HG02970 (cell line): ENCODE data around the gene AFF1.
"Not testable (repeated sequence)": the region's sequence is repeated elsewhere in the genome, so short reads cannot be mapped to it uniquely, and the experiment has no call there.

Experiments
- ATAC-seq: cut with Tn5 transposase; IDR thresholded peaks from one replicate; pipeline ENCODE4 v1.9.1; 2021; ENCODE audit warnings: mild to moderate bottlenecking, moderate library complexity, moderate number of reproducible peaks; ENCODE audit not compliant: unreplicated experiment, low FRiP score

AFF1 gene

DNA sequence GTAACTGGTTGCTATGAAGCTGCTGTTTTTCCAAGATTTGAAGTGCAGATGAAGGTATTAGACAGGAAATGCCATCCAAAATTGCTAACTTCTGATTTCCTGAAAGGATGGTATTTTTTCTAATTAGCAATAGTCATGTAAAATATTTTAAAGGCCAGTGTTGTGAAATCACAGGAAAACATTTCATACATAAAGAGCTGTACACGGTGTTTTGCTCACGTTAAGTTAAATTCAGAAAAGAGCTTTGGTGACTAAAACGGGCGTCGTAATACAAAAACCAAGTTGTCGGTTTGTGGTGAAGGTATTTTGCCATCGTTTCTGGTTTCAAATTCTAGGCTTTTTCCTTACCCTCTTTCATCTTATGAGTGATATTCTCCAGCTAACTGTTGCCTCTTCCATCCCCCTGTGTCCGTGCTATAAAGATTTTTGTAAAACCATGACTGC lies 39.8 kb downstream of the AFF1 start:
- no peak for ATAC-seq

DNA sequence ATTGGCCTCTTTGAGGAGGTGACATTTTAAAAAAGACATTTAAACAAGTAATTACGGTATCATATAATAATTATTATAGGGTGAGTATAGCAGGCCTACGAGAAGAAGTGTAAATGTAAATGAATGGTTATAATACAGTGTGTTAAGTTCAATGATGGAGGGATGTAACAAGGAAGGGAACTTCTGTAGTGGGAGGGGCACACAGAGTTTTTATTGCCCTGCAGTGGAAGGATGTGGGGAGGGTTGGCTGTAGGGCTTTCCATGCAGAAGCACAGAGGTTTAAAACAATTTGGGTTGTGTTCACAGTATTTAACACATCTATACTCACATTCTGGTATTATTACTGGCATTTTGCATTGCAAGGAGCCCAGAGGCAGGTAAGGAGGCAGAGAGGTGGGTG lies 41.1 kb downstream of the AFF1 start:
- no peak for ATAC-seq

DNA sequence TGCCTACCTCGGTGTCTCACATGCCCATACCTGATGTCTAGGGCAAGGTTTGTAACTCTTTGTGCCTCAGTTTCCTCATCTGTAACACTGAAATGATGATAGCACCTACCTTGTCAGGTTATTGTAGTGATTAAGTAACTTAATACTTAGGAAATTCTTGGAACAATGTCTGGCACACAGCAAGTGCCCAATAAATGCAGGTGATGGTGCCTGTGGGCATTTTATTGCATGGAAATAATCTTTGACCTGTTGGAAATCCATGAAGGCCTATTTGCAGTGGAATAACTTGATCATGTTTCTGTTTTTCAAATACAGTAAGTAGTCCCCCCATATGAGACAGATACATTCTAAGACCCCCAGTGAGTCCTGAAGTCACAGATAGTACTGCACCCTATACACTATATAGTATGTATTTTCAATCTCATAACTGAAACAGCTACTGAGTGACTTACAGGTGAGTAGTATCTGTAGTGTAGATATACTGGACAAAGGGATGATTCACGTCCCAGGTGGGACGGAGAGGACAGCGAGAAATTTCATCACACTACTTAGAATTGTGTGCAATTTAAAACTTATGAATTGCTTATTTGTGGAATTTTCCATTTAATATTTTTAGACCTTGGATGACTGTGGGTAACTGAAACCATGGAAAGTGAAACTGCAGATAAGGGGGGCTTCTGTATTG lies 42.1 kb downstream of the AFF1 start:
- no peak for ATAC-seq

DNA sequence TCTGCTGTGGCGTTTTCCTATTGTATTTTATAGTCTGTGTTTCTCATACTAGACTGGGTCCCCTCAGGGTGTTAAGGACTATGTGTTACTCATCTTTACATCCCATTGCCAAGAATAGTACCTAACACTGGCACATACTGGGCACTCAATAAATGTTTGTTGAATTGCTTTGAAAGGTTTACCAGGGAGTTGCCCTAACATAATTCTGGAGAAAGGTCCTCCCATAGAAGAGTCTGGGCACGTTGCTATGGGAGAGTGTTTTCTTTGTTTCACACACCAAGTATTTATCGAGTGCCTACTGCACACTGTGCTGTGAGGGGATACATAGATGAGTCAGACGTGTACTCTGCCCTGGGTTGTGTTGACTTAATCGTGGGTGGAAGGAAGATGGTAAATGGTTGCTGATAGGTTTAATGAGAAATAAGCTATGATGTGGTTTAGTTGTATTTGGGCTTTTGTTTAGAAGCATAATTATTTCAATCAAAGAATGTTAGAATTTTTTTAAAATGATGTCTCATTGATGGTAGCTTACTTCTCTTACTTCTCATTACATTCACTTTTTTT lies 42.9 kb downstream of the AFF1 start:
- peak; percentile 67 for ATAC-seq

DNA sequence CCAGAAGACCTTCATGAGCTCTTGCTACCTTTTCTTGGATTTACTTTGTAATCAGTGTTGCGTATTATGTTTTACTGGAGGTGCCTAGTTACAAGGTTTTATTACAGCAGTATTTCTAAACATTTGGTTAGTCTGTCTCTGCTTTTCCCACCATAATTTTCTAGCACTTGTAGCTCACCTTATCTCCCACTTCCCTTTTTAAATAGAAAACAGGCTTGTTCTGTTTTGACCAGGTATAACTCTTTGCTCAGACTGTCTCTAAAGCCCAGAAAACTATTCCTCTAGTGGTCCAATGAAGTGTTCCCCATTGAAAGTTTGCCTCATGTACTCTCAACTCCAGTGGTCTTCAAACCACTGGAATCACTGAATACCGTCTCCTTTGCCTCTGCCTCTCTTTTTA lies 43.9 kb downstream of the AFF1 start:
- no peak for ATAC-seq

DNA sequence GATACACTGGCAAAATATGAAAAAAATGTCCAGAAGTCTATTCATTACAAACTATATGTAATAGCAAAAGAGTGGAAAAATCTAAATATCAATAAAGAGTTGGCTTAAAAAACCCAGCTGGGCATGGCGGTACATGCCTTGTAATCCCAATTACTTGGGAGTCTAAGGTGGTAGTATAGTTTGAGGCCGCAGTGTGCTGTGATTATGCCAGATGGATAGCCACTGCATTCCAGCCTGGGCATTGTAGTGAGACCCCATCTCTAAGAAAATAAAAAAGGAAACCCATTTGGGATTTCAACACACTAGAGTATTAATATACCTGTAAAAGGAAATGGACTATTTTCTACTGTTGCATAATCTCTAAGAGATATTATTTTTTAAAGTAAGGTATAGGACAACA lies 45.4 kb downstream of the AFF1 start:
- ATAC-seq = no peak

DNA sequence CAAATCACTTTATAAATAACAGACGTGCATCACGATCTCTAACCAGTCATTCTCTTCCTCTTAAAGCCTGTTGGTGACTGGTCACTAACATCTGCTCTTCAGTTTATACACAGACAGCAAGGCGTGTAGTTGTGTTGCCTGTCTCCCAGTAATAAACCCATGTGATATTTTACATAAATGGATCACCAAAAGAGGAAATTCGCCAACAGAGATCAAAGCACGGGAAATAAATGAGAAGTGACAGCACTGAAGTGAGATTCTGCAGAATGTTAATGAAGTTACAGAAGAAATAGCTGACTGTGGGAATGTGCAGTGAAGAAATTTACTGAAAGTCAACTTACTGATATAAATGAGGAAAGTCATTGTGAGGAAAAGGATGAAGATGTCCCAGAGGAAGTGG lies 47.0 kb downstream of the AFF1 start:
- ATAC-seq = no peak

DNA sequence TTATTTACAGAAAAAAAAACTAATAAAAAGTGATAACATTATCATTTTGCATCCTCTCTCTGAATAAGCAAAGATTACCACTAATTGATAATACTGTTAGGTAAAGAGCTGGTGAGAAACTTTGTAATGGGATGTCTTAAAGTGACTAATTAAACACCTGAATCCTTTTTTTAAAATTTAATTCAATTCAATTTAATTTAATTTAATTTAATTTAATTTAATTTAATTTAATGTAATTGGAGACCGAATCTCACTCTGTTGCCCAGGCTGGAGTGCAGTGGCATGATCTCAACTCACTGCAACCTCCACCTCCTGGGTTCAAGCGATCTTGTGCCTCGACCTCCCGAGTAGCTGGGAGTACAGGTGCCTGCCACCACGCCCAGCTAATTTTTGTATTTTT lies 51.0 kb downstream of the AFF1 start:
- ATAC-seq = not testable (repeated sequence)

DNA sequence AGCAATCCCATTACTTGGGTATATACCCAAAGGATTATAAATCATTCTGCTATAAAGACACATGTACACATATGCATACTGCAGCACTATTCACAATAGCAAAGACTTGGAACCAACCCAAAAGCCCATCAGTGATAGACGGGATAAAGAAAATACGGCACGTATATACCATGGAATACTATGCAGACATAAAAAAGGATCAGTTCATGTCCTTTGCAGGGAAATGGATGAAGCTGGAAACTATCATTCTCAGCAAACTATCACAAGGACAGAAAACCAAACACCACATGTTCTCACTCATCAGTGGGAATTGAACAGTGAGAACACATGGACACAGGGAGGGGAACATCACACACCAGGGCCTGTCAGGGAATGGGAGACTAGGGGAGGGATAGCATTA lies 54.8 kb downstream of the AFF1 start:
- not testable (repeated sequence) for ATAC-seq

DNA sequence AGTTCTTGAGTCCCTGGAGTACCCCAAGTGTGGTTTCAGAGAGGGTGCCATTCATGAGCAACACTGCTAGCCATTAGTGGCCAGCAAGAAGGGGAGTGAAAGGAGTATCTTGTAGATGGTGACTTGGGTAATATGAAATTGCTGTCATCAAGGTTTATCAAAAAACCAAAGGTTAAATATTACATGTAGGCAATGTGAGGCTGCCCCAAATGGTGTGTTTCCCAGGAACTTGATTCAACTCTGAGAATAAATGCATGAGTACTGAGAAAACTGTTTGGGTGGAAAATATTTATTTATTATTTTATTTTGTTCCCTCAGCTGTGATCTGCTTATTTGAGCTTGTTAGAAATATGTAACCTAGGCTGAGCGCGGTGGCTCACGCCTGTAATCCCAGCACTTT lies 55.7 kb downstream of the AFF1 start:
- no peak for ATAC-seq

DNA sequence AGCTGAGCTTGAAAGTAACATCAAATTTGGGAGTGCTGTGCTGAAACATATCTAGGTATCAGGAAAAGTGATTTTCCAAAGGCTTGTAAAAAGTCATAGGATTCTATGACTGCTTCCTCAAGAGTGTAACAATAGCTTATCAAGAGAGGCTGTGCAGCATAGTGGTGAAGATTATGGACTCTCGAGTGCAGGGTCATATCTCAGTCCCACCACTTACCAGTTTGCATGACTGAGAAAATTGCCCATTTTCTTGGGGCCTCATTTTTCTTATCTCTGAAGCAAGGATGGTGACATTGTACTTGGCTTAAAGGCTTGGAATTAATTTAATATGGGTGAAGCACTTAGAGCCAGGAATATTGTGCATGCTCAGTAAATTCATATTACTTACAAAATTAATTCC lies 57.2 kb downstream of the AFF1 start:
- no peak for ATAC-seq

DNA sequence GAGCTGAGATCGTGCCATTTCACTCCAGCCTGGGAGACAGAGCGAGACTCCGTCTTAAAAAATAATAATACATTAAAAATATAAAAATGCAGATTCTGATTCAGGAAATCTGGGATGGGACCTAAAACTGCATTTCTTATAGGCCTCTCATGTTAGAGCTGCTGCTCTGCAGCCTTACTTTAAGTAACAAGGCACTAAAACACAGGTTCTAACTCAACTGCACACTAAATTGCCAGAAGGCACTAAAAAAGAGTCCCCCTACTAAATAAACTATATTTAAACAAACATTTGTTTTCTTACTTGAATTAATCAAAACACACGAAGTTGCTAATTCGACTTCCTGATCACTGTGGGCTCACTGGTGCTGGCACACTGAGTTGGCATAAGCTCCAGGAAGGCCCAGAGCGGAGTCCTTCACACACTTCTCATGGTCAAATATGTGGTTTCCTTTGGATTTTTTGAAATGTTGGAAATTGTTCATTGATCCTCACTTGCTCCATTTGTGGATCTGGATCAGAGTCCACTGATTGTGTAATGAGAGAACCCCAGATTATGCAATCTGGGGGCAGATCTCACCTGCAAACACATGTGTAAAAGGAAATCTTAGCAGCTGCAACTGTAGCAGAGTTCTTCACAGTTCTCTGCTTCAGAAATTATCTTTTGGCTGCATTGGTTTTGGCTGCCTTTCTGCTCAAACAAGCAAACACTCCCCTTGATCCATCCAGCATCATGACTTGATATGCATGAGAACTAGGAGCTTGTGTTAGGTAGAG lies 59.3 kb downstream of the AFF1 start:
- no peak for ATAC-seq

DNA sequence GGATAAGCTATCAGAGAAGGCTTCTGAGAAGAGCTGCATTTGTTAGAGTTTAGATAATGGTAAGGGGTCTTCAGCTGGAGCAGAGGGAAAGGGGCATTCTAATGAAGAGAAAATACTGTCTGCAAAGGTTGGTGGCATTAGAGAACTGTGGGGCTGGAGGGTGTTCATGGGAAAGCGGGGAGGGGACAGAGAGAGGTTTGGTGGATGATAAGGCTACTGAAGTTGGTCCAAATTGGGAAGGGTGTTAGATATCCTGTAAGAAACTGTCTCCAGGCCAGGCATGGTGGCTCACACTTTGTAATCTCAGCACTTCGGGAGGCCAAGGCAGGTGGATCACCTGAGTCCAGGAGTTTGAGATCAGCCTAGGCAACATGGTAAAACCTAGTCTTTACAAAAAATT lies 59.9 kb downstream of the AFF1 start:
- no peak for ATAC-seq

DNA sequence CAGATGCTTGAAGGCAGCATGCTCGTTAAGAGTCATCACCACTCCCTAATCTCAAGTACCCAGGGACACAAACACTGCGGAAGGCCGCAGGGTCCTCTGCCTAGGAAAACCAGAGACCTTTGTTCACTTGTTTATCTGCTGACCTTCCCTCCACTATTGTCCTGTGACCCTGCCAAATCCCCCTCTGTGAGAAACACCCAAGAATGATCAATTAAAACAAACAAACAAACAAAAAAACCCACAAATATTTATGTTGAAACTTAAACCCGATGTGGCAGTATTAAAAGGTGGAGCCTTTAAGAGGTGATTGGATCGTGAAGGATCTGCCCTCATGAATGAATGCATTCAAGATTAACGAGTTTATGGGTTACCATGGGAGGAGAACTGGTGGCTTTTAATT lies 61.7 kb downstream of the AFF1 start:
- not testable (repeated sequence) for ATAC-seq

DNA sequence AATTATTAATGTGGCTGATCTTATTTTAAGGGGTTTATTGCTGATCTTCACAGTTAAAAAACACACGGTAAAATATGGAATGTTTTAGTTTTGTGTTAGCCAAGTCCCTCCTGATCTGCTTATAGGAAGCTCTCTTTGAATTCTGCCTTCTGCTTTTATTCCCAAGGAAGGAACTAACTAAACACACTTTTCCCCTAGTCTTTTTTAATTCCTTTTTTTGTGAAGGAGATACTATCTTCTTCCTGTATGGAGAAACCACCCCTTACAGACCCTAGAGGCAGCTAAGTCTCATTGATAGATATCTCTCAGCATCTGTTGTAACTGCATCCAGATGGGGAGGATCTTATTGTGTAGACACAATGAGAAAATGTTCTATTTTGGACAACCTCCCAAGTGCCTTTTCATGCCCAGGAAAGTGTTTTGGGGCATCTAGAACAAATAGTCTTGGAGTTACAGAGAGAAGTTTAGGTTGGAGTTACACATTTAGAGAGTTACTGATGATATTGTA lies 64.4 kb downstream of the AFF1 start:
- ATAC-seq = no peak

DNA sequence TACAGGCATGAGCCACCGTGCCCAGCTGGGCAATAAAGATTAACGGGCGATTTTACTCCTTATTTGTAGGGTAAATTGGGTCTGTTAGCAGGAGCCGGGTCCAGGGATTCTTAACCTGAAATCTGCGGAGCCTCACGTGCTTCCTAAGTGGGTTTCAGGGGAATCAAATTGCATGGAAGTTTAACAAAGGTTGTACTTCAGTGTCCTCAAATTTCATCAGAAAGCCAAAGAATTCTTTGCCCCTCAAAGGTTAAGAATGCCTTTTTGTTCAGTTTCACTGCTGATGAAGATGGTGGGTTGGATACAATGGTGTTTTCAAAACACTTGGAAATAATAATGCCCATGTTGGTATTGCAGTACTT lies 67.9 kb downstream of the AFF1 start:
- no peak for ATAC-seq

DNA sequence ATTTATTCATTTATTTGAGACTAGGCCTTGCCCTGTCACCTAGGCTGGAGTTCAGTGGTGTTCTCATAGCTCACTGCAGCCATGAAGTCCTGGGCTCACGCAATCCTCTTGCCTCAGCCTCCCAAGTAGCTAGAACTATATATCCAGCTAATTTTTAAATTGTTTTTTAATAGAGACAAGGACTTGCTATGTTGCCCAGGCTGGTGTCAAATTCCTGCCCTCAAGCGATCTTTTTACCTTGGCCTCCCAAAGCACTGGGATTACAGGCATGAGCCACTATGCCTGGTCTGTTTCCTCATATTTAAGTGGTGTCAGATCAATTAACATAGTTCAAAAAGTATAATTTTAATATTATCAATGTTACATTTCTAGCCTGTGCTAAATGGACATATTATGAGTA lies 68.5 kb downstream of the AFF1 start:
- ATAC-seq = no peak

DNA sequence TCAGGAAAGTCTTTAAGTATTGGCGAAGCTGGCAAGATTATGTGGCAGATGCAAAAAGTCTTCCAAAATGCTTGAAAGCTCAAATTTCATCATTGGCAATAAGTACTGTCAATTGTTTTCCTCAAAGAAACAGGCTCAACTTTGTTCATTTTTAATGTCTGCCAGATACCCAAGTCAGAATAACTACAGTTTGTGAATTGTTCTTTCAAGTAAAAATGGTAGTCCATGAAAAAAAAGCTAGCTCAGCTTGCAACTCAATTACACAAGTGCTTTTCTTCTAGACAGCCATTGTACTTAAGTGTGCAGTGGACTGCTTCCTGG lies 70.5 kb downstream of the AFF1 start:
- no peak for ATAC-seq

DNA sequence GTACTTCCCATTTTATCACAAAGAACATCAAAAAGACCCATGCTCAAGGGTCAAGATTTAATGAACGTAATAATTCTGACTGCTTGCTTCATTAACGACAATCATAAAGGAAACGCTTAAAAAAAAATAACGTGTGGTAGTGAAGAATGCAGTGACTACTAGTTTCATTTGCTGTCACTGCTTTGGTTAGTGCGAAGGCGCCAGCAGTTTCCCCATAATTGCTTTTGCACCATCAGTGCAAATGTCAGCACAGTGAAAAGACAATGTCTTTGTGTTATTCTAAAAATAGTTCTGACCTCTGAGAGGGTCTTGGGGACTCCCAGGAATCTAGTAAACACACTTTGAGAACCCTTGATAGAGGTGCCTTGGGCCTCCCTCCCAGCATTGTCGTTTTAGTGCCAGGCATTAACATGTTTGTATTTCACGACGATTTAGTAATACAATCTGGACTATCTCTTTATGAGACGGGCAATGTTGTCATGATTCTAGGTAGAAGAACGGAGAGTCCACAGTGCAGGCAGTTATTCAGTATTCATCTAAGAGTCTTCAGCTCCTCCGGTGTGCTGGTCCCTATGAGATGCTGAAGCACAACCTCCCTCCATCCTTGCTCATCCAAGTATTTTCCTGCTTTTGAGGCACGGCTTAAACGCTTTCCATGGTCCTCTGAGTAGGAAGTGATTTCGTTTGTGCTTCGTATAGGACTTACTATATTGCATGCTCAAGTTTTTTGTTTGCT lies 71.0 kb downstream of the AFF1 start:
- ATAC-seq = peak; percentile 12

DNA sequence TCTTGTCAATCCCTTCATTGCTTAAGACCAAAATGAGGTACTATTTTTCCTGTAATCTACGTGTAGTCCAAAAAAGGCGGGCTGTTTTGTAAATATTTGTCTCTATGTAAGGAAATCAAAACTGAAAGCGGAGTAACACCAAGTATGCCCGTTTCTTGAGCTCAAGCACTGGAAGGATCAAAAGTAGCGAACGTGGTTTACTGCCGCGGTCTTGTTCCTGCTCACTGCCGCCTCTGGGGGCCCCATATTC lies 71.5 kb downstream of the AFF1 start:
- ATAC-seq = no peak

DNA sequence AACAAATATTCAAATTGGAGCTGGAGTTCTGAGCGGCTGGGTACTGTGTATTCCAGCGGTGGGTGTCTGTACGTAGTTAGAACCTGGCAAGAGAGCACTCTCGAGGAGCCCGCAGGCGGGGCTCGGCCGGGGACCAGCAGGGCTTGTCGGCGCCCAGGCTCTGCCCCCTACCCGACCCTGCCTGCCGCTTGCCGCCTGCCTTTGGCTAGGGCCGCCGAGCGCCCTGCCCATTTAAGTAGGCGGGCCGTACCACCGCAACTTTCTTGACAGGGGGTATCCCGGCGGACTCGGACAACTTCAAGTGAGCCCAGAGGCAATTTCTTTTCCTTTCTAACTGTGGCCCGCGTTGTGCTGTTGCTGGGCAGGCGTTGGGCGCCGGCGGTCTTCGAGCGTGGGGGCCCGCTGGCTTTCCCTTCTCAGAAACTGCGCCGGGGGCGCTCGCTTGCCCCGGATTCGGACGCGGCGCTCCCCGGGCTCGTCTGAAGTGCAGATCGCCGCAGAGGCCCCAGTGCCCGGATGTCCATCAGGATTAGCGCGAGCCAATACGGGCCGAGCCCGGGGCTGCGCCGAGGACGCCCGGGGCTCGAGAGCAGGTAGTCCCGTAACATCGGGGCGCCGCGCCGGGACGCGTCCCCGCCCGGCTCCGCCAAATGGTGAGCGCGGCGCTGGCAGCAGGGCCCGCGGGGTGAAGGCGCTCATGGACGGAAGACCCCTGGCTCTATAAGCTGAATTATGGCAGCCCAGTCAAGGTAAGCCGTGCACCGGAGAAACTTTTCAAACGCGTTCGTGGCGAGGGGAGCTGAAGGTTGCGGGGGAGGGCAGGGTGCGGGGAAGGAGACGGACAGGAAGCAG lies 72.1 kb downstream of the AFF1 start:
- peak; percentile 73 for ATAC-seq
